Measurements from ENCODE around the gene FER.

DNA sequence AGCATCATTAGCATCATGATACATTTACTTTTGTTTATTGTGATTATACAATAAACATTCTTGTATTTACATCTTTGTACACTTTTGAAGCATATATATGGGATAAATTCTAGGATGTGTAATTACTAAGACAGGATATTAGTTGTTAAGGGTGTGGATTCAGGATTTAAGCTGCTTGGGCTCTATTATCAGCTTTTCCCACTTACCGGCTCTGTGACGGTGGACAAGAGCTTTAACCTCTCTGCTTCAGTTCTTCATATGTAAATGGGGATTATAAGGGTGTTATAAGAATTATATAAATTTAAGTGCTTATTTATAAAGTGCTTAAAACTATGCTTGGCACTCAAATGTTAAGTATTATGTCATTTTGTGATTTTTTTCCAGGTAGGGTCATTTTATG, 131.1 kb downstream of the FER start:
- no peak for TF ChIP-seq CTCF (IDR thresholded peaks at IDR 0.05; ENCODE audit: low read length)
- TF ChIP-seq EZH2 (IDR thresholded peaks at IDR 0.05; ENCODE audit: borderline replicate concordance, low read length): no peak
